ENCODE data around the gene ZNF200. TPM values are rescaled to one million over a fixed set of nuclear protein-coding genes. Genes with fewer than 3 reads are reported as not detected.
"Not testable (repeated sequence)": the region's sequence is repeated elsewhere in the genome, so short reads cannot be mapped to it uniquely, and the experiment has no call there.

The ZNF200 gene
- total RNA-seq, 2 donors from 2014 or later: 1.2 to 11.1 TPM

GRCh38 chr16:3212006-3212405 is 23.0 kb downstream of the ZNF200 start:
- no peaks in the 10 kb centered on the region for H3K36me3 ChIP-seq
- H3K27ac ChIP-seq: no peak overlapping the region
- ATAC-seq (ENCODE audit: insufficient number of reproducible peaks, low FRiP score, low read depth): no peak
- no peak overlapping the region for H3K4me3 ChIP-seq
- no peaks in the 10 kb centered on the region for H3K27me3 ChIP-seq (replicated peaks; ENCODE audit: insufficient read depth)
- no peak for DNase-seq (ENCODE audit: low spot score)
- H3K4me1 ChIP-seq (ENCODE audit: control insufficient read depth in 1 of 2, low read depth in 2 of 2): no peaks in the 10 kb centered on the region
- TF ChIP-seq, protein P1, sequence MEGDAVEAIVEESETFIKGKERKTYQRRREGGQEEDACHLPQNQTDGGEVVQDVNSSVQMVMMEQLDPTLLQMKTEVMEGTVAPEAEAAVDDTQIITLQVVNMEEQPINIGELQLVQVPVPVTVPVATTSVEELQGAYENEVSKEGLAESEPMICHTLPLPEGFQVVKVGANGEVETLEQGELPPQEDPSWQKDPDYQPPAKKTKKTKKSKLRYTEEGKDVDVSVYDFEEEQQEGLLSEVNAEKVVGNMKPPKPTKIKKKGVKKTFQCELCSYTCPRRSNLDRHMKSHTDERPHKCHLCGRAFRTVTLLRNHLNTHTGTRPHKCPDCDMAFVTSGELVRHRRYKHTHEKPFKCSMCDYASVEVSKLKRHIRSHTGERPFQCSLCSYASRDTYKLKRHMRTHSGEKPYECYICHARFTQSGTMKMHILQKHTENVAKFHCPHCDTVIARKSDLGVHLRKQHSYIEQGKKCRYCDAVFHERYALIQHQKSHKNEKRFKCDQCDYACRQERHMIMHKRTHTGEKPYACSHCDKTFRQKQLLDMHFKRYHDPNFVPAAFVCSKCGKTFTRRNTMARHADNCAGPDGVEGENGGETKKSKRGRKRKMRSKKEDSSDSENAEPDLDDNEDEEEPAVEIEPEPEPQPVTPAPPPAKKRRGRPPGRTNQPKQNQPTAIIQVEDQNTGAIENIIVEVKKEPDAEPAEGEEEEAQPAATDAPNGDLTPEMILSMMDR (IDR thresholded peaks at IDR 0.05): no peak
- no peaks in the 10 kb centered on the region for H3K9me3 ChIP-seq

GRCh38 chr16:3207086-3207953 is 27.6 kb downstream of the ZNF200 start:
- no peak overlapping the region for H3K27ac ChIP-seq
- no peaks in the 10 kb centered on the region for H3K4me1 ChIP-seq (ENCODE audit: control insufficient read depth in 1 of 2, low read depth in 2 of 2)
- TF ChIP-seq, protein P1 (IDR thresholded peaks at IDR 0.05): no peak
- H3K4me3 ChIP-seq: no peak overlapping the region
- H3K27me3 ChIP-seq (replicated peaks; ENCODE audit: insufficient read depth): no peaks in the 10 kb centered on the region
- H3K36me3 ChIP-seq: no peaks in the 10 kb centered on the region
- ATAC-seq (ENCODE audit: insufficient number of reproducible peaks, low FRiP score, low read depth) (no peak), DNase-seq (ENCODE audit: low spot score) (no peak)
- peaks cover 6% of the 10 kb centered on the region for H3K9me3 ChIP-seq

GRCh38 chr16:3205939-3206338 is 29.0 kb downstream of the ZNF200 start:
- ATAC-seq (ENCODE audit: insufficient number of reproducible peaks, low FRiP score, low read depth); DNase-seq (ENCODE audit: low spot score); H3K27ac ChIP-seq; H3K36me3 ChIP-seq; H3K27me3 ChIP-seq (replicated peaks; ENCODE audit: insufficient read depth); H3K4me3 ChIP-seq; H3K9me3 ChIP-seq; H3K4me1 ChIP-seq (ENCODE audit: control insufficient read depth in 1 of 2, low read depth in 2 of 2): not testable (repeated sequence)

GRCh38 chr16:3202903-3203539 is 31.9 kb downstream of the ZNF200 start:
- DNase-seq (ENCODE audit: low spot score) (no peak), ATAC-seq (ENCODE audit: insufficient number of reproducible peaks, low FRiP score, low read depth) (no peak)
- Histone ChIP-seq H3K27ac (no peak overlapping the region), H3K4me3 (no peak overlapping the region), H3K27me3 (replicated peaks; ENCODE audit: insufficient read depth) (no peaks in the 10 kb centered on the region), H3K4me1 (ENCODE audit: control insufficient read depth in 1 of 2, low read depth in 2 of 2) (no peaks in the 10 kb centered on the region), H3K36me3 (no peaks in the 10 kb centered on the region), H3K9me3 (peaks cover 6% of the 10 kb centered on the region)
- TF ChIP-seq, protein P1 (IDR thresholded peaks at IDR 0.05): no peak

DNA sequence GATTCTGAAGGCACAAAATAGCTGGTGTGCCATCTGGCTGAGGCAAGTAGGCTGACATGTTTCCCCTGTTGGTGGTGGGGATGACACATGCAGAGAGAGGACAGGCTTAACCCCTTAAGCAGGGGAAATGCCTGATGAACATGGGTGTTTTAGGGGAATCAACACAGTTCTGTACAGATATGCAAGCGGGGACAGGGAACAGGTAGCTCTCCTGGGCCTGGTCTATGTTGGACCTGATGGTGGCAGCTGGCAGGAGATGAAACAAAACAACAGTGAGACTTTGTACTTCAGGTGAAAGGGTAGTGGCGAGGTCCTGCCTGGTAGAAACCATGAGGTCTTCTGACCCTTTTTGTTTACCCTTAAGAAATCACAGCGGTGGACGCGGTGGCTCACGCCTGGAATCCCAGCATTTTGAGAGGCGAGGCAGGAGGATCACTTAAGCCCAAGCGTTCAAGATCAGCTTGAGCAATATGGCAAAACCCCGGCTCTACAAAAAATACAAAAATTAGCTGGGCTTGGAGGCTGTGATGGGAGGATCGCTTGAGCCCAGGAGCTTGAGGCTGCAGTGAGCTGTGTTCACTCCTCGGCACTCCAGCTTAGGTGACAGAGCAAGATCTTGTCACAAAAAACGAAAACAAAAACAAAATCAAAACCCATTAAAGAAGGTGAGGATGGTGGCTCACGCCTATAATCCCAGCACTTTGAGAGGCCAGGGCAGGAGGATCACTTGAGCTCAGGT is 36.5 kb downstream of the ZNF200 start:
- TF ChIP-seq, protein P1 (IDR thresholded peaks at IDR 0.05): no peak
- no peak for ATAC-seq (ENCODE audit: insufficient number of reproducible peaks, low FRiP score, low read depth)

GRCh38 chr16:3197694-3198333 is 37.1 kb downstream of the ZNF200 start:
- H3K27ac ChIP-seq; H3K36me3 ChIP-seq; DNase-seq (ENCODE audit: low spot score); H3K4me3 ChIP-seq; H3K27me3 ChIP-seq (replicated peaks; ENCODE audit: insufficient read depth); H3K9me3 ChIP-seq; H3K4me1 ChIP-seq (ENCODE audit: control insufficient read depth in 1 of 2, low read depth in 2 of 2); ATAC-seq (ENCODE audit: insufficient number of reproducible peaks, low FRiP score, low read depth): not testable (repeated sequence)

More for the DNA sequence above, 36.5 kb downstream of the ZNF200 start:
- H3K4me3 ChIP-seq: no peak overlapping the region
- no peaks in the 10 kb centered on the region for H3K9me3 ChIP-seq
- H3K36me3 ChIP-seq: no peaks in the 10 kb centered on the region
- no peaks in the 10 kb centered on the region for H3K27me3 ChIP-seq (replicated peaks; ENCODE audit: insufficient read depth)
- no peak overlapping the region for H3K27ac ChIP-seq
- DNase-seq (ENCODE audit: low spot score): no peak
- H3K4me1 ChIP-seq (ENCODE audit: control insufficient read depth in 1 of 2, low read depth in 2 of 2): no peaks in the 10 kb centered on the region
